Nephron progenitor cell (in vitro differentiated cells): ENCODE results near the gene ZNF397.

Experiments used
- DNase-seq: peaks from one replicate; pipeline ENCODE4 v3.0.0; 2021
- H3K27ac Mint-ChIP-seq: 2 replicates; pipeline ENCODE4 v1.8.0; 2021; ENCODE audit warnings: mild to moderate bottlenecking, moderate library complexity, mixed read lengths
- H3K27me3 Mint-ChIP-seq: 2 replicates; pipeline ENCODE4 v1.8.0; 2021; ENCODE audit warnings: mild to moderate bottlenecking, low read depth, mixed read lengths; ENCODE audit not compliant: poor library complexity
- H3K36me3 Mint-ChIP-seq: 2 replicates; pipeline ENCODE4 v1.8.0; 2021; ENCODE audit warnings: low read depth, mixed read lengths
- H3K4me1 Mint-ChIP-seq: 2 replicates; pipeline ENCODE4 v1.8.0; 2021; ENCODE audit warnings: mixed read lengths
- H3K4me3 Mint-ChIP-seq: 2 replicates; pipeline ENCODE4 v1.8.0; 2021; ENCODE audit warnings: mild to moderate bottlenecking, moderate library complexity, mixed read lengths
- H3K9me3 Mint-ChIP-seq: 2 replicates; pipeline ENCODE4 v1.8.0; 2021; ENCODE audit warnings: mild to moderate bottlenecking, moderate library complexity, mixed read lengths
- CTCF ChIP-seq: fragments of 200-600 bp; sonication (generic); IDR thresholded peaks from 2 replicates; pipeline ENCODE4 v1.5.0; 2021; ENCODE audit warnings: antibody characterized with exemption

ZNF397 gene

GRCh38 chr18:35239314-35239713 lies 1.5 kb upstream of the ZNF397 start:
- Mint-ChIP-seq H3K9me3 (peaks cover 23% of the 10 kb centered on the region), H3K4me1 (peaks cover 15% of the 10 kb centered on the region), H3K27me3 (no peaks in the 10 kb centered on the region), H3K36me3 (peaks cover 23% of the 10 kb centered on the region), H3K4me3 (no peak overlapping the region), H3K27ac (no peak overlapping the region)
- TF ChIP-seq CTCF: no peak
- no peak for DNase-seq

GRCh38 chr18:35241448-35241804 lies 592 bp downstream of the ZNF397 start:
- DNase-seq: no peak
- no peak for TF ChIP-seq CTCF
- Mint-ChIP-seq H3K27ac (peak overlapping the region; percentile 100), H3K4me1 (peaks cover 15% of the 10 kb centered on the region), H3K36me3 (peaks cover 44% of the 10 kb centered on the region), H3K9me3 (peaks cover 43% of the 10 kb centered on the region), H3K27me3 (no peaks in the 10 kb centered on the region), H3K4me3 (peak overlapping the region; percentile 96)

GRCh38 chr18:35242426-35242825 lies 1.6 kb downstream of the ZNF397 start:
- TF ChIP-seq CTCF: no peak
- no peak for DNase-seq
- H3K4me1 Mint-ChIP-seq: peaks cover 15% of the 10 kb centered on the region
- H3K4me3 Mint-ChIP-seq: peak overlapping the region; percentile 96
- H3K36me3 Mint-ChIP-seq: peaks cover 54% of the 10 kb centered on the region
- H3K9me3 Mint-ChIP-seq: peaks cover 51% of the 10 kb centered on the region
- H3K27me3 Mint-ChIP-seq: no peaks in the 10 kb centered on the region
- peak overlapping the region; percentile 100 for H3K27ac Mint-ChIP-seq

GRCh38 chr18:35244671-35245070 lies 3.8 kb downstream of the ZNF397 start:
- TF ChIP-seq CTCF: no peak
- peak overlapping the region; percentile 62 for H3K27ac Mint-ChIP-seq
- peaks cover 15% of the 10 kb centered on the region for H3K4me1 Mint-ChIP-seq
- H3K27me3 Mint-ChIP-seq: no peaks in the 10 kb centered on the region
- no peak overlapping the region for H3K4me3 Mint-ChIP-seq
- no peak for DNase-seq
- H3K36me3 Mint-ChIP-seq: peaks cover 73% of the 10 kb centered on the region
- peaks cover 58% of the 10 kb centered on the region for H3K9me3 Mint-ChIP-seq

GRCh38 chr18:35245719-35246317 lies 5.0 kb downstream of the ZNF397 start:
- H3K9me3 Mint-ChIP-seq: peaks cover 63% of the 10 kb centered on the region

More at GRCh38 chr18:35245719-35246317, 5.0 kb downstream of the ZNF397 start:
- no peak overlapping the region for H3K27ac Mint-ChIP-seq
- H3K4me1 Mint-ChIP-seq: peaks cover 12% of the 10 kb centered on the region
- H3K36me3 Mint-ChIP-seq: peaks cover 84% of the 10 kb centered on the region
- no peaks in the 10 kb centered on the region for H3K27me3 Mint-ChIP-seq
- no peak for DNase-seq
- no peak overlapping the region for H3K4me3 Mint-ChIP-seq
- no peak for TF ChIP-seq CTCF
